ENCODE data around the gene BTG4.

GRCh38 chr11:111463276-111463675 lies 48.9 kb downstream of the BTG4 start:
- TF ChIP-seq CTCF (IDR thresholded peaks at IDR 0.05): no peak
- no peak for TF ChIP-seq POLR2A (IDR thresholded peaks at IDR 0.05)
- no peak for TF ChIP-seq POLR2AphosphoS5 (IDR thresholded peaks at IDR 0.05)

Measured in upper lobe of left lung (tissue), 4 donors.